HepG2 (cell line): Measurements from ENCODE around the gene LRRC74B.

Experiments
- ARHGAP35 ChIP-seq: sonication (generic); formaldehyde crosslinking; IDR thresholded peaks from 2 replicates; pipeline ENCODE4 v1.9.0; 2022; ENCODE audit warnings: mild to moderate bottlenecking, inconsistent platforms, moderate library complexity, missing genetic modification reagents, borderline replicate concordance
- CREM ChIP-seq, 2 experiments: sonication (generic) in 1 of 2; formaldehyde crosslinking in 1 of 2; IDR thresholded peaks; 2 replicates each; pipeline versions ENCODE4 v1.4.0 to v1.6.1; 2016 to 2020; ENCODE audit warnings: antibody characterized with exemption in 1 of 2, mild to moderate bottlenecking in 1 of 2, missing genetic modification reagents in 1 of 2
- EZH2 ChIP-seq: conservative IDR thresholded peaks from 2 replicates; pipeline ENCODE4 v1.6.1; 2012; ENCODE audit warnings: mild to moderate bottlenecking, low read depth, low read length, moderate library complexity
- FOXM1 ChIP-seq: sonication (generic); formaldehyde crosslinking; IDR thresholded peaks from 2 replicates; pipeline ENCODE4 v1.5.0; 2020; ENCODE audit warnings: missing genetic modification reagents
- MEF2D ChIP-seq: sonication (generic); formaldehyde crosslinking; IDR thresholded peaks from 2 replicates; pipeline ENCODE4 v1.5.1; 2020; ENCODE audit warnings: mild to moderate bottlenecking, missing genetic modification reagents
- MYPOP ChIP-seq: sonication (generic); formaldehyde crosslinking; IDR thresholded peaks from 2 replicates; pipeline ENCODE4 v1.8.1; 2023; ENCODE audit warnings: mild to moderate bottlenecking, moderate library complexity, missing genetic modification reagents
- POLR2A ChIP-seq, 2 experiments: IDR thresholded peaks; 2 replicates each; pipeline ENCODE4 v1.6.1; 2011; ENCODE audit warnings: low read depth in 2 of 2, low read length in 2 of 2, mild to moderate bottlenecking in 1 of 2, moderate library complexity in 1 of 2; ENCODE audit not compliant: insufficient read depth in 1 of 2
- ZBTB7A ChIP-seq: sonication (generic); formaldehyde crosslinking; IDR thresholded peaks from 2 replicates; pipeline ENCODE4 v1.8.0; 2022; ENCODE audit warnings: mild to moderate bottlenecking, missing genetic modification reagents
- ZNF264 ChIP-seq: sonication (generic); formaldehyde crosslinking; IDR thresholded peaks from 2 replicates; pipeline ENCODE4 v1.4.0; 2020; ENCODE audit warnings: missing genetic modification reagents
- ZNF354B ChIP-seq: sonication (generic); formaldehyde crosslinking; IDR thresholded peaks from 2 replicates; pipeline ENCODE4 v1.8.0; 2022; ENCODE audit warnings: mild to moderate bottlenecking, missing genetic modification reagents
- ZNF512B ChIP-seq: sonication (generic); formaldehyde crosslinking; IDR thresholded peaks from 2 replicates; pipeline ENCODE4 v1.5.1; 2020; ENCODE audit warnings: missing genetic modification reagents, mild to moderate bottlenecking, borderline replicate concordance
- ZNF557 ChIP-seq: sonication (generic); formaldehyde crosslinking; IDR thresholded peaks from 2 replicates; pipeline ENCODE4 v1.4.0; 2020; ENCODE audit warnings: missing genetic modification reagents
- ZNF776 ChIP-seq: sonication (generic); formaldehyde crosslinking; IDR thresholded peaks from 2 replicates; pipeline ENCODE4 v1.4.0; 2020; ENCODE audit warnings: mild to moderate bottlenecking, missing genetic modification reagents
- TF ChIP-seq, protein P1 (sequence below): sonication (generic); formaldehyde crosslinking; IDR thresholded peaks from 2 replicates; pipeline ENCODE4 v1.5.1; 2020; ENCODE audit warnings: mild to moderate bottlenecking, moderate library complexity, missing genetic modification reagents

- no peak for TF ChIP-seq ARHGAP35 (CRISPR knock-in tag)
- no peak for TF ChIP-seq POLR2A (IDR thresholded peaks at IDR 0.05; ENCODE audit: insufficient read depth in 1 of 2, low read depth in 2 of 2, low read length in 2 of 2)
- TF ChIP-seq ZNF264 (CRISPR knock-in tag): no peak
- no peak for TF ChIP-seq FOXM1 (CRISPR knock-in tag)
- no peak for TF ChIP-seq CREM (IDR thresholded peaks at IDR 0.05)
- TF ChIP-seq CREM (CRISPR knock-in tag; IDR thresholded peaks at IDR 0.05): no peak
- no peak for TF ChIP-seq EZH2
- TF ChIP-seq ZNF557 (CRISPR knock-in tag): no peak
- TF ChIP-seq MEF2D (CRISPR knock-in tag): no peak
- TF ChIP-seq, protein P1, sequence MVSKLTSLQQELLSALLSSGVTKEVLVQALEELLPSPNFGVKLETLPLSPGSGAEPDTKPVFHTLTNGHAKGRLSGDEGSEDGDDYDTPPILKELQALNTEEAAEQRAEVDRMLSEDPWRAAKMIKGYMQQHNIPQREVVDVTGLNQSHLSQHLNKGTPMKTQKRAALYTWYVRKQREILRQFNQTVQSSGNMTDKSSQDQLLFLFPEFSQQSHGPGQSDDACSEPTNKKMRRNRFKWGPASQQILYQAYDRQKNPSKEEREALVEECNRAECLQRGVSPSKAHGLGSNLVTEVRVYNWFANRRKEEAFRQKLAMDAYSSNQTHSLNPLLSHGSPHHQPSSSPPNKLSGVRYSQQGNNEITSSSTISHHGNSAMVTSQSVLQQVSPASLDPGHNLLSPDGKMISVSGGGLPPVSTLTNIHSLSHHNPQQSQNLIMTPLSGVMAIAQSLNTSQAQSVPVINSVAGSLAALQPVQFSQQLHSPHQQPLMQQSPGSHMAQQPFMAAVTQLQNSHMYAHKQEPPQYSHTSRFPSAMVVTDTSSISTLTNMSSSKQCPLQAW (CRISPR knock-in tag): no peak
- no peak for TF ChIP-seq ZNF512B (CRISPR knock-in tag)
- TF ChIP-seq MYPOP: no peak
- no peak for TF ChIP-seq ZNF354B (CRISPR knock-in tag)
- TF ChIP-seq ZBTB7A: no peak
- TF ChIP-seq ZNF776: no peak
Measured at GRCh38 chr22:20996031-20996410, 49.7 kb upstream of the LRRC74B start.
